GM10248 (cell line): ENCODE data around the gene TIMMDC1.

Experiments
- CTCF ChIA-PET: fragments of 300-600 bp; sonication (Branson Sonifier 250); formaldehyde crosslinking; extraction: SDS; loops from one replicate; lab custom pipeline; 2021; ENCODE audit warnings: antibody characterized with exemption; lab: Yijun Ruan, JAX
- POLR2A ChIA-PET: fragments of 350-650 bp; sonication (Branson Sonifier 250); formaldehyde crosslinking; extraction: SDS; loops from one replicate; lab custom pipeline; 2020; ENCODE audit warnings: antibody characterized with exemption; lab: Yijun Ruan, JAX
- DNase-seq: peaks from one replicate; pipeline ENCODE4 v3.0.0; 2012; ENCODE audit errors: extremely low spot score
- CTCF ChIP-seq: IDR thresholded peaks from 2 replicates; pipeline ENCODE4 v1.5.1; 2012; ENCODE audit warnings: mild to moderate bottlenecking, low read depth; ENCODE audit errors: extremely low read depth, missing control alignments, control extremely low read depth

TIMMDC1 gene

GRCh38 chr3:119555309-119555735, 57.0 kb downstream of the TIMMDC1 start:
- no peak for TF ChIP-seq CTCF
- DNase-seq: no peak
- POLR2A ChIA-PET: interaction anchor here (1.1 to 1.4 kb wide), 2 partner anchors 19 to 45 kb away, joined by 3 to 4 read pairs; no protein-coding TSS in a partner anchor
- CTCF ChIA-PET: interaction anchor here (1.6 to 3.2 kb wide), 3 partner anchors 16 to 45 kb away, joined by 3 to 21 read pairs (median 8); partner anchors contain the start of gene ADPRH

DNA sequence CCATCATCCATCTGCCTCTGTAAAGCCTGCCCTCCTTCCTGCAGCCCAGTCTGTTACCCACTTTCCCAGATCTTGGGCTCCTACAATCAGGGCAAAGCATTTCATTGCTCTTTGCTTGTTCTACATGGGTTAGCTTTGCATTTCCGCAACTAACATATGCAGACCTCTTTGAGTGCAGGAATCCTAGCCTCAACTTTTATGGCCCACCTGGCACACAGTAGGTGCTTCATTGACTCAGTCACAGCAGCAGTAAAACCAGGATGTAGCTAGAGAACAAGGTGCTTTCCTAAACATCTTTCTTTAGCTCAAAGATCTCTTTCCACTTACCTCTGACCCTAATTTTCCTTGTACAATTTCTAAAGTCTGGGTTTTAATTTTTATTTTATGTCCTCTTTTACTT, 57.6 kb downstream of the TIMMDC1 start:
- CTCF ChIA-PET: interaction anchor here (0.9 to 3.2 kb wide), 5 partner anchors 17 to 672 kb away, joined by 3 to 21 read pairs (median 3); partner anchors contain the start of gene ADPRH

GRCh38 chr3:119557192-119557876, 59.0 kb downstream of the TIMMDC1 start:
- CTCF ChIA-PET: interaction anchor here (1.1 to 3.5 kb wide), 7 partner anchors 9 to 124 kb away, joined by 3 to 21 read pairs (median 5); partner anchors contain the start of gene ADPRH

More for the DNA sequence above, 57.6 kb downstream of the TIMMDC1 start:
- DNase-seq: no peak
- no peak for TF ChIP-seq CTCF
- POLR2A ChIA-PET: interaction anchor here (1.1 to 1.4 kb wide), 2 partner anchors 19 to 44 kb away, joined by 3 to 4 read pairs; no protein-coding TSS in a partner anchor

DNA sequence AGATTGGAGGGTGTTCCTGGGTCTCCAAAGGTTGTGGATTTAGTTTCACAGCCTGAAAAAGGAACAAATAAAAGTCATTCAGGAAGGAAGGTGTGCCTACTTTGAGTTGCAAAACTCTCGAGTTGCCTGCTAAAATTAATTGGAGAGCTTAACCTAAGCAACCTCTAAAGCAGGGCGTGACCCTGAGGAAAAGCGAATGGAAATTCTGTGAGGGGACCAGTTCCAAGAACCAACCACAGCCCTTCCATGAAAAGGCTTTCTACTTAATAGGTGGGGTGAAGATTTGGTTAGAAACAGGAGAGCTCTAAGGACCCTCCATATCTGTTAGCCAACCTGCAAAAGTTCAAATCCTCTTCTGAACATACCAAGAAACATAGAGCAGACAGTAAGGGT, 59.5 kb downstream of the TIMMDC1 start:
- POLR2A ChIA-PET: interaction anchor here (1.0 to 1.2 kb wide), 3 partner anchors 11 to 38 kb away, joined by 3 to 5 read pairs (median 3); no protein-coding TSS in a partner anchor
- CTCF ChIA-PET: interaction anchor here (1.1 to 3.5 kb wide), 10 partner anchors 10 to 124 kb away, joined by 3 to 21 read pairs (median 6); partner anchors contain the start of gene ADPRH
- DNase-seq: no peak
- no peak for TF ChIP-seq CTCF

More at GRCh38 chr3:119557192-119557876, 59.0 kb downstream of the TIMMDC1 start:
- TF ChIP-seq CTCF: no peak
- DNase-seq: no peak
- POLR2A ChIA-PET: interaction anchor here (1.1 to 1.2 kb wide), 2 partner anchors 31 to 38 kb away, joined by 3 read pairs; no protein-coding TSS in a partner anchor

- CTCF ChIA-PET: interaction anchor here (1.0 to 3.5 kb wide), 19 partner anchors 8 to 674 kb away, joined by 3 to 20 read pairs (median 8); partner anchors contain the start of gene ADPRH
- no peak for TF ChIP-seq CTCF
- DNase-seq: no peak
- POLR2A ChIA-PET: interaction anchor here (1.0 kb wide), 1 partner anchor 12 kb away, joined by 5 read pairs; no protein-coding TSS in a partner anchor
Measured at GRCh38 chr3:119558626-119559317, 60.4 kb downstream of the TIMMDC1 start.
